DND-41 (cell line): Measurements from ENCODE around the gene WFIKKN2.

Experiments
- ATAC-seq: fragments of 200-7000 bp; cut with Tn5 transposase; 3 replicates; pipeline ENCODE4 v1.9.1; 2021; ENCODE audit warnings: low read depth; ENCODE audit not compliant: insufficient read depth
- DNase-seq: peaks from one replicate; pipeline ENCODE4 v3.0.0-alpha.2; 2020
- H2AFZ ChIP-seq: 2 replicates; pipeline ENCODE4 v1.6.0; 2012; ENCODE audit warnings: low read depth, low read length
- H3K27ac ChIP-seq: 2 replicates; pipeline ENCODE4 v1.5.1; 2012; ENCODE audit warnings: low read length, inconsistent platforms
- H3K27me3 ChIP-seq: fragments of 200-600 bp; sonication (generic); 2 replicates; pipeline ENCODE4 v1.6.0; 2012; ENCODE audit warnings: low read length, mild to moderate bottlenecking, inconsistent platforms; ENCODE audit not compliant: insufficient read depth, poor library complexity
- H3K36me3 ChIP-seq: 2 replicates; pipeline ENCODE4 v1.5.1; 2012; ENCODE audit warnings: low read length, inconsistent platforms; ENCODE audit not compliant: insufficient read depth
- H3K4me1 ChIP-seq: 2 replicates; pipeline ENCODE4 v1.5.1; 2012; ENCODE audit warnings: mild to moderate bottlenecking, low read length; ENCODE audit not compliant: insufficient read depth
- H3K4me2 ChIP-seq: 2 replicates; pipeline ENCODE4 v1.6.0; 2012; ENCODE audit warnings: mild to moderate bottlenecking, moderate library complexity, low read length, inconsistent platforms; ENCODE audit not compliant: insufficient read depth
- H3K4me3 ChIP-seq, 2 experiments: fragments of 200-600 bp in 1 of 2; shearing (Covaris generic) in 1 of 2; 2 replicates each; pipeline ENCODE4 v1.5.1; 2012 to 2016; ENCODE audit warnings: inconsistent platforms in 2 of 2, low read length in 2 of 2, mild to moderate bottlenecking in 2 of 2, low read depth in 1 of 2, moderate library complexity in 1 of 2
- H3K79me2 ChIP-seq: 2 replicates; pipeline ENCODE4 v1.6.0; 2012; ENCODE audit warnings: low read length, inconsistent platforms; ENCODE audit not compliant: insufficient read depth
- H3K9ac ChIP-seq: 2 replicates; pipeline ENCODE4 v1.6.0; 2012; ENCODE audit warnings: low read depth, mild to moderate bottlenecking, inconsistent platforms, low read length, moderate library complexity
- H3K9me3 ChIP-seq: 2 replicates; pipeline ENCODE4 v1.5.1; 2012; ENCODE audit warnings: low read length, moderate library complexity, mild to moderate bottlenecking, inconsistent platforms; ENCODE audit not compliant: insufficient read depth, severe bottlenecking
- H4K20me1 ChIP-seq: 2 replicates; pipeline ENCODE4 v1.6.0; 2012; ENCODE audit warnings: low read length; ENCODE audit not compliant: insufficient read depth
- CTCF ChIP-seq: IDR thresholded peaks from 2 replicates; pipeline ENCODE4 v1.5.1; 2012; ENCODE audit warnings: borderline replicate concordance, low read length, moderate library complexity, mild to moderate bottlenecking; ENCODE audit not compliant: poor library complexity, severe bottlenecking; ENCODE audit errors: extremely low read depth
- EZH2 ChIP-seq: IDR thresholded peaks from 3 replicates; pipeline ENCODE4 v1.6.1; 2012; ENCODE audit warnings: borderline replicate concordance, low read depth, mild to moderate bottlenecking, moderate library complexity, low read length, inconsistent platforms; ENCODE audit not compliant: severe bottlenecking

Gene WFIKKN2

DNA sequence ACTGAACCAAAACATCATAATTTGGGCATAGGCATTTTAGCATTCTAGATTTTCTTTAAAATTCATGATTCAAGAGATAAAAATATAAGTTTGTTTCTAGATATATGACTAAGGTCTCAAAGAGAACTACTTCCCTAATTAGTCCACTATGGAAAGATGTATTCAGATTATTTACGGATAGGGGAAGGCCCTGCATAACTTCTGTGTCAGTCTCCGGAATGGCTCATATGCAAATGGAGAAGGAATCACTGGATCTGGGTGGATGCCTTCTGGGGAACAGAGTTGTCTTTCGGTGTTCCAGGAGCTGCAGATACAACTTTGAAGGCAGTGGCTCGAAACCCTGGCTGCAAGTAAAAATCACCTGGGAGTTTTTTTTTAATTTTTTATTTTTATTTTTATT lies 17.1 kb upstream of the WFIKKN2 start:
- Histone ChIP-seq H3K27ac (no peak overlapping the region), H3K79me2 (no peaks in the 10 kb centered on the region), H2AFZ (no peak overlapping the region), H3K36me3 (no peaks in the 10 kb centered on the region), H4K20me1 (no peaks in the 10 kb centered on the region), H3K27me3 (peaks cover 3% of the 10 kb centered on the region), H3K4me3 (no peak overlapping the region), H3K9me3 (no peaks in the 10 kb centered on the region), H3K9ac (no peak overlapping the region), H3K4me2 (no peak overlapping the region), H3K4me1 (no peaks in the 10 kb centered on the region)
- DNase-seq (no peak), ATAC-seq (no peak)
- TF ChIP-seq EZH2 (no peak), CTCF (no peak)

GRCh38 chr17:50818921-50819657 lies 16.3 kb upstream of the WFIKKN2 start:
- DNase-seq: no peak
- H3K9me3 ChIP-seq: no peaks in the 10 kb centered on the region

DNA sequence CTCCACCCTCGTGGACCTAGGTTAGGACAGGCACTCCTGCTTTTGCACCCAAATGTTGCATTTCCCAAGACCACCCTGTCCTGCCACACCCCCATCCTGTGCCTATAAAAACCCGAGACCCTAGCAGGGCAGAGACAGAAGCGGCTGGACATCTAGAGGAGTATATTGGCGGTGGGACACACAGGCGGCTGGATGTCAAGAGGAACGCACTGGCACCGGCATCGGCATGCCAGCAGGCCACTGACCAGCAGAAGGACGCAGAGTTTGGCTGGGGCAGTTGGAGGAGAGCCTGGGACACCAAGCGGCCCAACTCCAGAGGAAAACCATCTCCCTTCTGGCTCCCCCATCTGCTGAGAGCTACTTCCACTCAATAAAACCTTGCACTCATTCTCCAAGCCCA lies 14.7 kb upstream of the WFIKKN2 start:
- TF ChIP-seq EZH2 (no peak), CTCF (no peak)
- Histone ChIP-seq H3K4me2 (no peak overlapping the region), H3K36me3 (no peaks in the 10 kb centered on the region), H3K79me2 (no peaks in the 10 kb centered on the region), H3K4me3 (no peak overlapping the region), H2AFZ (no peak overlapping the region), H3K9ac (no peak overlapping the region), H3K9me3 (no peaks in the 10 kb centered on the region), H3K4me1 (no peaks in the 10 kb centered on the region), H4K20me1 (no peaks in the 10 kb centered on the region), H3K27me3 (peaks cover 3% of the 10 kb centered on the region), H3K27ac (no peak overlapping the region)
- no peak for ATAC-seq
- DNase-seq: no peak

More at GRCh38 chr17:50818921-50819657, 16.3 kb upstream of the WFIKKN2 start:
- Histone ChIP-seq H2AFZ (no peak overlapping the region), H3K27me3 (peaks cover 3% of the 10 kb centered on the region), H4K20me1 (no peaks in the 10 kb centered on the region), H3K27ac (no peak overlapping the region), H3K36me3 (no peaks in the 10 kb centered on the region), H3K9ac (no peak overlapping the region), H3K4me1 (no peaks in the 10 kb centered on the region), H3K79me2 (no peaks in the 10 kb centered on the region), H3K4me2 (no peak overlapping the region), H3K4me3 (no peak overlapping the region)
- TF ChIP-seq EZH2 (no peak), CTCF (no peak)
- ATAC-seq: no peak

- TF ChIP-seq CTCF (no peak), EZH2 (no peak)
- Histone ChIP-seq H3K9ac (no peak overlapping the region), H3K79me2 (no peaks in the 10 kb centered on the region), H3K4me2 (no peak overlapping the region), H2AFZ (no peak overlapping the region), H3K27me3 (peaks cover 3% of the 10 kb centered on the region), H3K9me3 (no peaks in the 10 kb centered on the region), H3K4me3 (no peak overlapping the region), H3K36me3 (no peaks in the 10 kb centered on the region), H3K4me1 (no peaks in the 10 kb centered on the region), H4K20me1 (no peaks in the 10 kb centered on the region), H3K27ac (no peak overlapping the region)
- ATAC-seq: no peak
- DNase-seq: no peak
These were observed 12.8 kb upstream of the WFIKKN2 start for GRCh38 chr17:50822550-50822949.
